ENCODE measurements around the gene FBLN5. TPM values are rescaled to one million over a fixed set of nuclear protein-coding genes. Genes with fewer than 3 reads are reported as not detected.

Gene FBLN5
- total RNA-seq, 1 experiment from 2014 or later = 3.3 TPM

GRCh38 chr14:91857614-91858013 lies 89.9 kb downstream of the FBLN5 start:
- H3K79me2 ChIP-seq (ENCODE audit: insufficient read depth, low read length) = no peaks in the 10 kb centered on the region
- ChIA-PET CTCF (no interaction called here), RAD21 (ENCODE audit: low non-redundant PET in 1 of 2, low total read pairs in 2 of 2, uncharacterized antibody in 2 of 2, unreplicated experiment in 2 of 2) (no interaction called here), POLR2A (no interaction called here)
- H3K4me3 ChIP-seq (replicated peaks in 1 of 2; ENCODE audit: low read depth in 1 of 2, low read length in 2 of 2) = no peak overlapping the region
- TF ChIP-seq EZH2phosphoT487 (IDR thresholded peaks at IDR 0.05; ENCODE audit: borderline replicate concordance) = no peak
- no peak overlapping the region for H3K4me2 ChIP-seq (ENCODE audit: low read length)
- no peak overlapping the region for H2AFZ ChIP-seq (ENCODE audit: low read depth, low read length, poor library complexity, severe bottlenecking)
- BruUV-seq (replicated peaks) = no TSS peak
- H3K27ac ChIP-seq (ENCODE audit: low read depth, low read length) = no peak overlapping the region
- intact Hi-C loops (cut with micrococcal nuclease) = no loop called here
- no peak for ATAC-seq
- H4K20me1 ChIP-seq (ENCODE audit: insufficient read depth) = no peaks in the 10 kb centered on the region
- no peaks in the 10 kb centered on the region for H3K36me3 ChIP-seq (ENCODE audit: control insufficient read depth in 1 of 2, insufficient read depth in 2 of 2, low read length in 2 of 2)
- H3K9me2 ChIP-seq (ENCODE audit: insufficient read depth) = no peaks in the 10 kb centered on the region
- no peak overlapping the region for H3K9ac ChIP-seq (ENCODE audit: low read length)
- H3K4me1 ChIP-seq (ENCODE audit: control insufficient read depth in 1 of 2, insufficient read depth in 2 of 2, low read length in 2 of 2) = peaks cover 2 to 8% of the 10 kb centered on the region in 2 experiments; a peak in 3 of 4 replicates
- DNase-seq (ENCODE audit: low read depth, low spot score) = no peak
- no peaks in the 10 kb centered on the region for H3K9me3 ChIP-seq (ENCODE audit: control insufficient read depth in 1 of 2, insufficient read depth in 1 of 2, low read depth in 1 of 2, low read length in 2 of 2)
- peaks cover 5% of the 10 kb centered on the region; the same call in 1 of the 2 replicates for H3K27me3 ChIP-seq (ENCODE audit: insufficient read depth, low read length)

DNA sequence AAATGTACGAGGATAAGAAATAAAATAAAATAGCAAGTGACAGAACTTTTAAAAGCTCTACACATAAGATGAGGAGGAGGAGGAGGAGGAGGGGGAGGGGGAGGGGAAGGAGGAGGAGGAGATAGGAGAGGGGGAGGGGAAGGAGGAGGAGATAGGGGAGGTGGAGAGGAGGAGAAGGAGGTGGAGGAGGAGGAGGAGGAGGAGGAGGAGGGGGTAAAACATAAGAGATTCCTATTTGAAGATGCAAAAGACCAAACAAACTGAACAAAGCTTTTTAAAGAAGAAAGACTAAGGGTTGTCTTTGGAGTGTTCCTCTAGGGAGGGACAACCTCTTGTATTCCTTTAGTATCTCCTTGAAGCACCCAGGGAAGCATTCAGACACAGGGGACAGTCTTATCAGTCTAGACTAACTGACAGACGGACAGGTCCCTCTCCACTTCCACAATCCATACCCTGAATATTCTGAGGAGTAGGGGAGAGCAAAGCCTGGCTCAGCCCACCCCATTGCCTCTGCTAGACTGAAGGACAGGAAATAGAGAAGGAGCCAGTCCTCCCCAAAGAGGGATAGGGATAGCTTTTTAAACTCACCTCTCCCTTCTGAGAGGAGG lies 93.1 kb downstream of the FBLN5 start:
- Histone ChIP-seq H3K36me3 (ENCODE audit: control insufficient read depth in 1 of 2, insufficient read depth in 2 of 2, low read length in 2 of 2) (no peaks in the 10 kb centered on the region), H4K20me1 (ENCODE audit: insufficient read depth) (no peaks in the 10 kb centered on the region), H3K27ac (ENCODE audit: low read depth, low read length) (no peak overlapping the region), H3K4me1 (ENCODE audit: control insufficient read depth in 1 of 2, insufficient read depth in 2 of 2, low read length in 2 of 2) (peaks cover 2 to 8% of the 10 kb centered on the region in 2 experiments; a peak in 3 of 4 replicates), H3K9me2 (ENCODE audit: insufficient read depth) (no peaks in the 10 kb centered on the region), H3K9ac (ENCODE audit: low read length) (no peak overlapping the region), H3K4me2 (ENCODE audit: low read length) (no peak overlapping the region), H3K27me3 (ENCODE audit: insufficient read depth, low read length) (no peaks in the 10 kb centered on the region), H3K4me3 (replicated peaks in 1 of 2; ENCODE audit: low read depth in 1 of 2, low read length in 2 of 2) (no peak overlapping the region), H2AFZ (ENCODE audit: low read depth, low read length, poor library complexity, severe bottlenecking) (no peak overlapping the region), H3K79me2 (ENCODE audit: insufficient read depth, low read length) (no peaks in the 10 kb centered on the region), H3K9me3 (ENCODE audit: control insufficient read depth in 1 of 2, insufficient read depth in 1 of 2, low read depth in 1 of 2, low read length in 2 of 2) (no peaks in the 10 kb centered on the region)
- POLR2A ChIA-PET = interaction anchor here (0.6 kb wide), 1 partner anchor 99 kb away, joined by 3 read pairs; no protein-coding TSS in a partner anchor
- no peak for ATAC-seq
- CTCF ChIA-PET = no interaction called here
- intact Hi-C loops (cut with micrococcal nuclease) = no loop called here
- RAD21 ChIA-PET (ENCODE audit: low non-redundant PET in 1 of 2, low total read pairs in 2 of 2, uncharacterized antibody in 2 of 2, unreplicated experiment in 2 of 2) = interaction anchor here in 1 of 2 experiments (0.6 kb wide), 1 partner anchor 57 kb away, joined by 4 read pairs; no protein-coding TSS in a partner anchor
- no TSS peak for BruUV-seq (replicated peaks)
- DNase-seq (ENCODE audit: low read depth, low spot score) = no peak
- TF ChIP-seq MAX (IDR thresholded peaks at IDR 0.05) = no peak
- no peak for TF ChIP-seq CTCF (IDR thresholded peaks at IDR 0.05 in 2 of 3, conservative IDR thresholded peaks at IDR 0.05 in 1 of 3; ENCODE audit: borderline replicate concordance in 1 of 3, insufficient read depth in 1 of 3, low read depth in 2 of 3, low read length in 2 of 3)
- TF ChIP-seq ZFX (IDR thresholded peaks at IDR 0.05) = no peak
- TF ChIP-seq SP1 (IDR thresholded peaks at IDR 0.05; ENCODE audit: low read depth) = no peak
- no peak for TF ChIP-seq EZH2phosphoT487 (IDR thresholded peaks at IDR 0.05; ENCODE audit: borderline replicate concordance)
- no peak for TF ChIP-seq SRF (IDR thresholded peaks at IDR 0.05; ENCODE audit: low read depth)
- TF ChIP-seq, protein P1, sequence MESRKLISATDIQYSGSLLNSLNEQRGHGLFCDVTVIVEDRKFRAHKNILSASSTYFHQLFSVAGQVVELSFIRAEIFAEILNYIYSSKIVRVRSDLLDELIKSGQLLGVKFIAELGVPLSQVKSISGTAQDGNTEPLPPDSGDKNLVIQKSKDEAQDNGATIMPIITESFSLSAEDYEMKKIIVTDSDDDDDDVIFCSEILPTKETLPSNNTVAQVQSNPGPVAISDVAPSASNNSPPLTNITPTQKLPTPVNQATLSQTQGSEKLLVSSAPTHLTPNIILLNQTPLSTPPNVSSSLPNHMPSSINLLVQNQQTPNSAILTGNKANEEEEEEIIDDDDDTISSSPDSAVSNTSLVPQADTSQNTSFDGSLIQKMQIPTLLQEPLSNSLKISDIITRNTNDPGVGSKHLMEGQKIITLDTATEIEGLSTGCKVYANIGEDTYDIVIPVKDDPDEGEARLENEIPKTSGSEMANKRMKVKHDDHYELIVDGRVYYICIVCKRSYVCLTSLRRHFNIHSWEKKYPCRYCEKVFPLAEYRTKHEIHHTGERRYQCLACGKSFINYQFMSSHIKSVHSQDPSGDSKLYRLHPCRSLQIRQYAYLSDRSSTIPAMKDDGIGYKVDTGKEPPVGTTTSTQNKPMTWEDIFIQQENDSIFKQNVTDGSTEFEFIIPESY (IDR thresholded peaks at IDR 0.05; ENCODE audit: extremely low read depth, insufficient replicate concordance, low read length) = no peak
- TF ChIP-seq EZH2 (IDR thresholded peaks at IDR 0.05) = no peak
- TF ChIP-seq ELF1 (IDR thresholded peaks at IDR 0.05; ENCODE audit: borderline replicate concordance, low read depth) = no peak
- TF ChIP-seq TCF7L2 (IDR thresholded peaks at IDR 0.05; ENCODE audit: borderline replicate concordance, extremely low read depth, insufficient read depth, insufficient read length) = no peak
- TF ChIP-seq CEBPB (IDR thresholded peaks at IDR 0.05; ENCODE audit: low read depth) = no peak
- no peak for TF ChIP-seq SIN3A (IDR thresholded peaks at IDR 0.05; ENCODE audit: low read depth)
